NOMO-1 treated with dmso at 0.1 percent for 144 hours (cell line): ENCODE data around the gene CCDC81.
"Not testable (repeated sequence)": the region's sequence is repeated elsewhere in the genome, so short reads cannot be mapped to it uniquely, and the experiment has no call there.

Experiments
- DNase-seq: peaks from one replicate; lab custom pipeline; 2025; ENCODE audit not compliant: unreplicated experiment; lab: John Stamatoyannopoulos, UW

The CCDC81 gene

GRCh38 chr11:86386746-86387145, 12.1 kb downstream of the CCDC81 start:
- no peak for DNase-seq

DNA sequence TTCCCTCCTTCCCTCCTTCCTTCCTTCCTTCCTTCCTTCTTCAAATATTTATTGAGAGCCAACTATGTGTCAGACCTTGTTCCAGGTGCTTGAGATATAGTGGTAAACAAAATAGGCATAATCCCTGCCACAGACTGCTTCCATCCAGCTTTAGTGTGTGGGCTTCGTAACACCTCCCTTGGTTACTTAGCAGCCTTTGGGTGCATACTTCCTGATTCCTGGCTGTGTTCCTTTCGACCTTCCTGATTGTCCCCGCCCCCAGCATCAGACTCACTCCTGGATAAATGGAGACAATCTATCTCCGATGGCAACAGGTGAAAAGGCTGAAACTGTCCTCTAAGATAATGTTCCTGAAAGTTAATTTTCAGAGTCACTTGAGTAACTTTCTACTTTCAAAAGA, 13.5 kb downstream of the CCDC81 start:
- DNase-seq = no peak

GRCh38 chr11:86390487-86390886, 15.8 kb downstream of the CCDC81 start:
- no peak for DNase-seq

DNA sequence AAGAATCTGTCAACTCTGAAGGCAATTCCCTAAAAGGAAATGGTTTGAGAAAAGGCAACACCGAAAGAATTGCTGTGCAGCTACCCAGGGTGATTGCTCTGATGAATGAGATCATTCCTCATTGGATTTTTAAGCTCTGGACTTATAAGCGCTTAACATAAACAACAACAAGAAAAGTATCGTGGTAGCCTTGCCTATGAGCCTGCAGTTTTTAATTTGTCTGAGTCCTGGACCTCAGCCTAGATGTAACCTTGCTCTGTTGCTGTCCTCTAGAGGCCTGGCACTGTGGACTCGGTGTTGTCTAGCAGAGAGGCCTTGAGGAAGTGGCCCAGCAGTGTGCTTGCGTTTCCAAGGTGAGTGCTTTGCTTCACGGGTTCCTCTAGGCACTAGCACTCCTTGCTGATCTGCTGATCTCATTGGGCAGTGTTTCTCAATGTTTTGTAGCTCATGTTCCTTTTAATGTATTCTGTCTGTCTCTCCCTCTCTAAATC, 20.4 kb downstream of the CCDC81 start:
- no peak for DNase-seq

GRCh38 chr11:86396396-86396795, 21.7 kb downstream of the CCDC81 start:
- DNase-seq = no peak

DNA sequence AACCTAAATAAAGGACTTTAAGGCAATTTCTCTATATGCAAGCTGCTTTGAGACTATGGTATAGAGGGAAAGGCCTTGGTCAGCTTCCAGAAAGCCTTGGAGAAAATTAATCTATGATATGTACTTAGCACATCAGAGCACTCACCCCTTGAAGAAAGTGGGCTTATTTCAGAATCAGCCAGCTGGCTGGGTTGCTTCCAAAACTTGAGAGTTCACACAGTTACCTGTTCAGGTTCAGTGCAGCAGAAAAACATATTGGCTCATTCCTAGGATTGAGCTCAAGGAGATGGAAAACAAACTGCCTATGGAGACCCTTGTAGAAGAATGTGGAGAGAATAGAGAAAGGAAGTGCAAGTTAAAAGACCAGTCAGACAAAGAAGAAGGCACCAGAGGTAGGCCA, 22.7 kb downstream of the CCDC81 start:
- no peak for DNase-seq

DNA sequence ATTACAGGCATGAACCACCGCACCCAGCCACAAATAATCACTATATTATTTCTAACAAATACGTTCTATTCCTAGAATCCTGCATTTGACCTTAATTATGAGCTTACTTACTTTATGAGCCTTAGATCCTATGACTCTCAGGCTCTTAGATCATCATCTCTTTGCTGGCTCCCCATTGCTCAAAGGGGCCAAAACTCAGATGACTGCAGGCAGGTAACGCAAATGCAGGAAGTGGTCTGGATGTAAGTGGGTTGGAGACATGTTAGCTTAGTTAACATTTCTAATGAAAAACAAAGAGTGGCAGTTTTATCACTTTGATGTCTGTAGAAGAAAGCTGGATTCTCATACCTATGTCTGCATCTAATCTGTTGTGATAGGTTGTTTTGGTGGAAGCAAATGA, 23.4 kb downstream of the CCDC81 start:
- no peak for DNase-seq

DNA sequence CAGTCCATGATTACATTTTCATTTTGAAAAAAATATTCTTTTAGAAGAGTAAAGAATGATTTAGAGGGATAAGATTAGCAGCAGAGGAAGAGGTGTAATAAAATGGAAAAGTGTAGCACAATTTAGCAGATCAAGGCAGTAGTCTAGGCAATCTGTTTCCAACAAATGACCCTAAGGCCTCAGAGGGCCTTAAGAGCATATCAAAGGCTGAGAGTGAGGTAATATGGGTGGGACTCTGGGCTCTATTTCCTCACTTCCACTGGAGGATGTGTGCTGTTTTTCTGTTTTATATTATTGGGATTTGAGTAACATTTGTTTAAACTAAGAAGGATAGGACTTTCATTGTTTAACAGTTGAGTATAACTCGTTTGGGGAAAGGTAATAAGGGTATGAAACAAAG, 28.8 kb downstream of the CCDC81 start:
- DNase-seq = no peak

DNA sequence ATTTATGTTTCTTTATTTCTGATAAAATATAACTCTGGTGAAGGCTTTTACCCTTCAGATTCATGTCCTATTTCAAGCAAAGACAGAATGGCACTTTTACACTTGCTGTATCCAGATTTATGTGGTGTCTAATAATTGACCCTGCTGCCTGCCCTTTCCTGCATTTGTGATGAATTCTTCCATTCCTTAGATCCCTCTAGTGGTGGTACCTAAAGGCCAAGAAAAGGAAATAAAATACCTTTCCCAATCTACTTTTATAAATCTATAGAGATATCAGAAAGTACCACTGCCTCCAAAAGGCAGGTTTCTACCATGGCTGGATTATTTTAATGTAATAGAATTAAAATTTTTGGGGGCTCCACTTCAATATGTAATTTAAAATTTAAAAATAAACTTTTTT, 34.2 kb downstream of the CCDC81 start:
- no peak for DNase-seq

GRCh38 chr11:86414032-86414431, 39.3 kb downstream of the CCDC81 start:
- no peak for DNase-seq

GRCh38 chr11:86415026-86415425, 40.3 kb downstream of the CCDC81 start:
- no peak for DNase-seq

GRCh38 chr11:86416494-86416893, 41.8 kb downstream of the CCDC81 start:
- peak; percentile 43 for DNase-seq

DNA sequence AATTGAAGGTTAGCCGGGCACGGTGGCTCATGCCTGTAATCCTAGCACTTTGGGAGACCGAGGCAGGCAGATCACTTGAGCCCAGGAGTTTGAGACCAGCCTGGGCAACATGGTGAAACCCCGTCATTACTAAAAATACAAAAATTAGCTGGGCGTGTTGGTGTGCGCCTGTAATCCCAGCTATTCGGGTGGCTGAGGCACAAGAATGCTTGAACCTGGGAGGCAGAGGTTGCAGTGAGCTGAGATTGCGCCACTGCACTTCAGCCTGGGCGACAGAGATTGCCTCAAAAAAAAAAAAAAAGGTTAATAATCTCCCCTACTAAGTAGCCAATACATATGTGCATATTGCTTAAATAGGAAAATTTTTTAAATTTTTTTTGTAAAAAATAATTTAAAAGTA, 42.3 kb downstream of the CCDC81 start:
- DNase-seq = not testable (repeated sequence)

GRCh38 chr11:86418106-86418505, 43.4 kb downstream of the CCDC81 start:
- DNase-seq = no peak

DNA sequence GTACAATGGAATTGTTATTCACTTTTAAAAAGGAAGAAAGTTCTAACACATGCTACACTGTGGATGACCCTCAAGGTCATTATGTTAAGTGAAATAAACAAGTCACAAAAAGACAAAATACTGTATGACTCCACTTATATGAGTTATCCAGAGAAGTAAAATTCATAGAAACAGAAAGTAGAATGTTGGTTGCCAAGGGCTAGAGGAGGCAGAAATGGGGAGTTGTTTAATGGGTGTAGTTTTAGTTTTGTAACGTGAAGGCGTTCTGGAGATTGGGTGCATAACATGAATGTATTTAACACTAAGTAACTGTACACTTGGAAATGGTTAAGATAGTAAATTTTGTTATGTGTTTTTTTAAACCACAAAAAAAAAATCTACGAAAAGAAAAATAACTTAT, 43.8 kb downstream of the CCDC81 start:
- no peak for DNase-seq

- DNase-seq = no peak
Observed at GRCh38 chr11:86418917-86419316, 44.2 kb downstream of the CCDC81 start.

- DNase-seq = peak; percentile 1
Observed at GRCh38 chr11:86421946-86422345, 47.3 kb downstream of the CCDC81 start.

- DNase-seq = no peak
Observed at GRCh38 chr11:86422371-86422770, 47.7 kb downstream of the CCDC81 start.

GRCh38 chr11:86423488-86423887, 48.8 kb downstream of the CCDC81 start:
- DNase-seq = not testable (repeated sequence)

DNA sequence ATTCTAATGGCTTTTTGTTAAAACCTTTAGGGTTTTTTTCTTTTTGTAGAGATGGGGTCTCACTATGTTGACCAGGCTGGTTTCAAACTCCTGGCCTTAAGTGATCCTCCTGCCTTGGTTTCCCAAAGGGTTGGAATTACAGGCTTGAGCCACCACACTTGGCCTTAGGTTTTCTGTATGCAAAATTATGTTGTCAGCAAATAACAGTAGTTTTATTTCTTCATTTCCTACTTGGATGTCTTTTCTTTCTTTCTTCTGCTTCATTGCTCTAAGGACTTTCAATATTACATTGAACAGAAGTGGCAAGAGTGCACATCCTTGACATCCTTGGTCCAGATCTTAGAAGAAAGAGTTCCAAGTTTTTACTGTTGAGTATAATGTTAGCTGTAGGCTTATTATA, 52.8 kb downstream of the CCDC81 start:
- DNase-seq = no peak

DNA sequence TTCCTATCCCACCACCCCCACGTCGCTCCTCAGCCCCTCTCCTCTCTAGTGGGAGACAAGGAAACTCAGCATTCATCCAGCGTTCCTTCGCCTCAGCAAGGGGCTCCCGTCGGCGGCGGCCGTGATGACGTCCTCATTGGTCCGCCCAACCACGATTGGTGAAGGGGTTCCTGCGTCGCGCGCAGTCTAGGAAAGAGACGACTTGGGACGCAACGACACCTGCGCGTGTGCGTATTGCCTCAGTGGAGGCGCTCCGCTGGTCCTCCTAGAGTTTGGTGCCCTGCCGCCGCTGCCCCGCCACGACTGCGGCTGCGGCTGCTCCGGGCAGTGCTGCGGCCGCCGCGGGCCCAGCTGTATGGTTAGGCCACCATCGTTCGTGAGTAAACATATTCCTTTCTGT, 56.6 kb downstream of the CCDC81 start:
- DNase-seq = no peak

DNA sequence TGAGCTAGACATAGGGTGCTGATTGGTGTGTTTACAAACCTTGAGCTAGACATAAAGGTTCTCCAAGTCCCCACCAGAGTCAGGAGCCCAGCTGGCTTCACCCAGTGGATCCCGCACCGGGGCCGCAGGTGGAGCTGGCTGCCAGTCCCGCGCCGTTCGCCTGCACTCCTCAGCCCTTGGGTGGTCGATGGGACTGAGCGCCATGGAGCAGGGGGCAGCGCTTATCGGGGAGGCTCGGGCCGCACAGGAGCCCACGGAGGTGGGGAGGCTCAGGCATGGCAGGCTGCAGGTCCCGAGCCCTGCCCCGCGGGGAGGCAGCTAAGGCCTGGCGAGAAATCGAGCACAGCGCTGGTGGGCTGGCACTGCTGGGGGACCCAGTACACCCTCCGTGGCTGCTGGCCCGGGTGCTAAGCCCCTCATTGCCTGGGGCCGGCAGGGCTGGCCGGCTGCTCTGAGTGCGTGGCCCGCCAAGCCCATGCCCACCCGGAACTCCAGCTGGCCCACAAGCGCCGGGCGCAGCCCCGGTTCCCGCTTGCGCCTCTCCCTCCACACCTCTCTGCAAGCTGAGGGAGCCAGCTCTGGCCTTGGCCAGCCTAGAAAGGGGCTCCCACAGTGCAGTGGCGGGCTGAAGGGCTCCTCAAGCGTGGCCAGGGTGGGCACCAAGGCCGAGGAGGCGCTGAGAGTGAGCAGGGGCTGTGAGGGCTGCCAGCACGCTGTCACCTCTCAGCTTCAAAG, 58.8 kb downstream of the CCDC81 start:
- not testable (repeated sequence) for DNase-seq

GRCh38 chr11:86435711-86436110, 61.0 kb downstream of the CCDC81 start:
- DNase-seq = no peak
